Measurements from ENCODE around the gene SEMA6A. TPM values are rescaled to one million over a fixed set of nuclear protein-coding genes. Genes with fewer than 3 reads are reported as not detected.

Gene SEMA6A
- total RNA-seq, 1 experiment from 2014 or later: not detected

DNA sequence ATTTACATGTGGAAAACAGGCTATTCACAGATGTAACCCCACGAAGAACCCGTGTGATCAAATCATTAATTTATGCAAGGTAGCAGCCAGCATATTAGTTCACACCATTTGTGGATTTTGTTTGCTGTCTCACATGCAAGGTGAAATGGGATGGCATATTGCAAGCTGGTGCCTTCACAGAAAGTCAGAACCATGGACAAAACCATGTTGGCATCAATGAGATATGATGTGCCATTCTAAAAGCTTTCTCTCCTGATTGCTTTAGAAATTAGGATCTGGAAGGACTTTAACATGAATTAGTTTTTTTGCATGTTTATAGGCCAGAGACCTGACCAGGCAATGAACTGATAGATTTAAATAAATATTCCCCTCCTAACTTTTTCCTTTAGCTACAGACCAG, 129.3 kb downstream of the SEMA6A start:
- intact Hi-C loops (cut with micrococcal nuclease): no loop called here
- POLR2A ChIA-PET (ENCODE audit: unreplicated experiment): no interaction called here
- Histone ChIP-seq H3K9me3 (ENCODE audit: low read length) (no peaks in the 10 kb centered on the region), H3F3A (ENCODE audit: low read length, unreplicated experiment) (no peaks in the 10 kb centered on the region), H4K20me1 (ENCODE audit: low read length) (no peaks in the 10 kb centered on the region), H3K27me3 (ENCODE audit: low read length) (no peaks in the 10 kb centered on the region), H3K27ac (ENCODE audit: low read length) (no peak overlapping the region), H3K9ac (ENCODE audit: low read length) (no peak overlapping the region), H3K9me2 (replicated peaks; ENCODE audit: low read length) (no peaks in the 10 kb centered on the region), H3K4me3 (ENCODE audit: low read length) (no peak overlapping the region), H3K4me1 (ENCODE audit: insufficient read depth, low read length) (peaks cover 16% of the 10 kb centered on the region), H2AFZ (ENCODE audit: low read length) (no peak overlapping the region), H3K4me2 (ENCODE audit: low read length) (no peak overlapping the region), H3K36me3 (ENCODE audit: low read depth, low read length) (no peaks in the 10 kb centered on the region), H3K79me2 (ENCODE audit: low read length) (no peaks in the 10 kb centered on the region)
- no peak for DNase-seq
- TF ChIP-seq, protein P1, sequence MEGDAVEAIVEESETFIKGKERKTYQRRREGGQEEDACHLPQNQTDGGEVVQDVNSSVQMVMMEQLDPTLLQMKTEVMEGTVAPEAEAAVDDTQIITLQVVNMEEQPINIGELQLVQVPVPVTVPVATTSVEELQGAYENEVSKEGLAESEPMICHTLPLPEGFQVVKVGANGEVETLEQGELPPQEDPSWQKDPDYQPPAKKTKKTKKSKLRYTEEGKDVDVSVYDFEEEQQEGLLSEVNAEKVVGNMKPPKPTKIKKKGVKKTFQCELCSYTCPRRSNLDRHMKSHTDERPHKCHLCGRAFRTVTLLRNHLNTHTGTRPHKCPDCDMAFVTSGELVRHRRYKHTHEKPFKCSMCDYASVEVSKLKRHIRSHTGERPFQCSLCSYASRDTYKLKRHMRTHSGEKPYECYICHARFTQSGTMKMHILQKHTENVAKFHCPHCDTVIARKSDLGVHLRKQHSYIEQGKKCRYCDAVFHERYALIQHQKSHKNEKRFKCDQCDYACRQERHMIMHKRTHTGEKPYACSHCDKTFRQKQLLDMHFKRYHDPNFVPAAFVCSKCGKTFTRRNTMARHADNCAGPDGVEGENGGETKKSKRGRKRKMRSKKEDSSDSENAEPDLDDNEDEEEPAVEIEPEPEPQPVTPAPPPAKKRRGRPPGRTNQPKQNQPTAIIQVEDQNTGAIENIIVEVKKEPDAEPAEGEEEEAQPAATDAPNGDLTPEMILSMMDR (conservative IDR thresholded peaks at IDR 0.05; ENCODE audit: low read depth, low read length): no peak
- TF ChIP-seq EZH2 (IDR thresholded peaks at IDR 0.05; ENCODE audit: low read length, unreplicated experiment) (no peak), EZH2phosphoT487 (IDR thresholded peaks at IDR 0.05; ENCODE audit: borderline replicate concordance, low read length) (no peak)
- no peak for ATAC-seq
- CTCF ChIA-PET: no interaction called here
- no TSS peak for BruUV-seq (replicated peaks)

- H3K79me2 ChIP-seq (ENCODE audit: low read length): no peaks in the 10 kb centered on the region
- CTCF ChIA-PET: no interaction called here
- no TSS peak for BruUV-seq (replicated peaks)
Observed at GRCh38 chr5:116444373-116445295, 130.0 kb downstream of the SEMA6A start.

More at GRCh38 chr5:116444373-116445295, 130.0 kb downstream of the SEMA6A start:
- ATAC-seq (no peak), DNase-seq (no peak)
- Histone ChIP-seq H3K36me3 (ENCODE audit: low read depth, low read length) (no peaks in the 10 kb centered on the region), H3K4me2 (ENCODE audit: low read length) (no peak overlapping the region), H3K27ac (ENCODE audit: low read length) (no peak overlapping the region), H2AFZ (ENCODE audit: low read length) (no peak overlapping the region), H3K4me1 (ENCODE audit: insufficient read depth, low read length) (peaks cover 16% of the 10 kb centered on the region), H3K27me3 (ENCODE audit: low read length) (no peaks in the 10 kb centered on the region), H4K20me1 (ENCODE audit: low read length) (no peaks in the 10 kb centered on the region), H3K9me2 (replicated peaks; ENCODE audit: low read length) (no peaks in the 10 kb centered on the region), H3K9ac (ENCODE audit: low read length) (no peak overlapping the region), H3F3A (ENCODE audit: low read length, unreplicated experiment) (no peaks in the 10 kb centered on the region), H3K4me3 (ENCODE audit: low read length) (no peak overlapping the region), H3K9me3 (ENCODE audit: low read length) (no peaks in the 10 kb centered on the region)
- intact Hi-C loops (cut with micrococcal nuclease): no loop called here
- TF ChIP-seq EZH2 (IDR thresholded peaks at IDR 0.05; ENCODE audit: low read length, unreplicated experiment) (no peak), EZH2phosphoT487 (IDR thresholded peaks at IDR 0.05; ENCODE audit: borderline replicate concordance, low read length) (no peak)
- TF ChIP-seq, protein P1 (conservative IDR thresholded peaks at IDR 0.05; ENCODE audit: low read depth, low read length): no peak
- POLR2A ChIA-PET (ENCODE audit: unreplicated experiment): no interaction called here

Measured in PC-3 (cell line).